ENCODE data around the gene PDE3B.

- TF ChIP-seq, protein P1, sequence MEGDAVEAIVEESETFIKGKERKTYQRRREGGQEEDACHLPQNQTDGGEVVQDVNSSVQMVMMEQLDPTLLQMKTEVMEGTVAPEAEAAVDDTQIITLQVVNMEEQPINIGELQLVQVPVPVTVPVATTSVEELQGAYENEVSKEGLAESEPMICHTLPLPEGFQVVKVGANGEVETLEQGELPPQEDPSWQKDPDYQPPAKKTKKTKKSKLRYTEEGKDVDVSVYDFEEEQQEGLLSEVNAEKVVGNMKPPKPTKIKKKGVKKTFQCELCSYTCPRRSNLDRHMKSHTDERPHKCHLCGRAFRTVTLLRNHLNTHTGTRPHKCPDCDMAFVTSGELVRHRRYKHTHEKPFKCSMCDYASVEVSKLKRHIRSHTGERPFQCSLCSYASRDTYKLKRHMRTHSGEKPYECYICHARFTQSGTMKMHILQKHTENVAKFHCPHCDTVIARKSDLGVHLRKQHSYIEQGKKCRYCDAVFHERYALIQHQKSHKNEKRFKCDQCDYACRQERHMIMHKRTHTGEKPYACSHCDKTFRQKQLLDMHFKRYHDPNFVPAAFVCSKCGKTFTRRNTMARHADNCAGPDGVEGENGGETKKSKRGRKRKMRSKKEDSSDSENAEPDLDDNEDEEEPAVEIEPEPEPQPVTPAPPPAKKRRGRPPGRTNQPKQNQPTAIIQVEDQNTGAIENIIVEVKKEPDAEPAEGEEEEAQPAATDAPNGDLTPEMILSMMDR (IDR thresholded peaks at IDR 0.05): no peak
- TF ChIP-seq POLR2A (IDR thresholded peaks at IDR 0.05): no peak
- TF ChIP-seq EP300 (IDR thresholded peaks at IDR 0.05): no peak
Measured at GRCh38 chr11:14625586-14626205, 17.9 kb upstream of the PDE3B start.

Data from upper lobe of left lung (tissue), 4 donors.